B cell (primary cell): ENCODE data around the gene CACNA2D1. TPM values are rescaled to one million over a fixed set of nuclear protein-coding genes. Genes with fewer than 3 reads are reported as not detected.

Source experiments
- ATAC-seq: fragments of 200-7000 bp; cut with Tn5 transposase; one replicate; pipeline ENCODE4 v1.10.0; 2021; ENCODE audit warnings: low read depth, mild to moderate bottlenecking, moderate number of reproducible peaks, moderate library complexity
- CTCF ChIA-PET: fragments of 350-600 bp; sonication (Branson Sonifier 250); formaldehyde crosslinking; loops from one replicate; lab custom pipeline; 2021; ENCODE audit warnings: antibody characterized with exemption, inconsistent platforms; lab: Charles Lee
- POLR2A ChIA-PET: fragments of 350-600 bp; sonication (Branson Sonifier 250); formaldehyde crosslinking; loops from one replicate; lab custom pipeline; 2021; ENCODE audit warnings: antibody characterized with exemption; lab: Charles Lee
- DNase-seq: peaks from one replicate; pipeline ENCODE4 v3.0.0; 2013
- H2AFZ ChIP-seq: 2 replicates; pipeline ENCODE4 v1.6.1; 2012; ENCODE audit warnings: mild to moderate bottlenecking, low read depth, low read length; ENCODE audit not compliant: insufficient read depth, poor library complexity, severe bottlenecking
- H3K27ac ChIP-seq, 2 donors: 1 replicate in 1 of 2; 2 replicates in 1 of 2; pipeline ENCODE4 v1.5.1; 2012 to 2013; ENCODE audit warnings: low read length in 2 of 2, mild to moderate bottlenecking in 2 of 2, moderate library complexity in 1 of 2
- H3K27me3 ChIP-seq, 4 experiments: fragments of 200-600 bp in 1 of 4; sonication (generic) in 1 of 4; replicated peaks in 1 of 4; 1 replicate in 2 of 4; 2 replicates in 2 of 4; pipeline versions ENCODE4 v1.6.1 to v1.7.0; 2013 to 2016; ENCODE audit warnings: low read length in 3 of 4, mild to moderate bottlenecking in 2 of 4, mixed read lengths in 1 of 4, moderate library complexity in 1 of 4; ENCODE audit not compliant: insufficient read depth in 4 of 4, control insufficient read depth in 3 of 4; ENCODE audit errors: control extremely low read depth in 1 of 4
- H3K36me3 ChIP-seq, 2 experiments: replicated peaks in 1 of 2; 1 replicate in 1 of 2; 2 replicates in 1 of 2; pipeline versions ENCODE4 v1.6.1 to v1.7.1; 2013; ENCODE audit warnings: low read length in 1 of 2; ENCODE audit not compliant: insufficient read depth in 2 of 2, control insufficient read depth in 1 of 2; ENCODE audit errors: control extremely low read depth in 1 of 2, extremely low read depth in 1 of 2
- H3K4me1 ChIP-seq, 2 donors: fragments of 200-600 bp in 1 of 2; sonication (generic) in 1 of 2; 1 replicate in 1 of 2; 2 replicates in 1 of 2; pipeline versions ENCODE4 v1.5.1 to v1.6.1; 2013 to 2017; ENCODE audit warnings: low read length in 2 of 2; ENCODE audit not compliant: control insufficient read depth in 2 of 2, insufficient read depth in 2 of 2
- H3K4me2 ChIP-seq: replicated peaks from 2 replicates; pipeline ENCODE3; 2012; ENCODE audit warnings: mild to moderate bottlenecking, low read depth, low read length; ENCODE audit not compliant: poor library complexity, severe bottlenecking
- H3K4me3 ChIP-seq, 5 experiments: fragments of 200-600 bp in 1 of 5; sonication (generic) in 1 of 5; 1 replicate in 3 of 5; 2 replicates in 2 of 5; pipeline versions ENCODE4 v1.5.1 to v1.7.0; 2011 to 2016; ENCODE audit warnings: low read length in 4 of 5, mild to moderate bottlenecking in 4 of 5, low read depth in 2 of 5, control low read depth in 1 of 5, moderate library complexity in 1 of 5; ENCODE audit not compliant: insufficient read depth in 1 of 5; ENCODE audit errors: control extremely low read depth in 1 of 5, extremely low read depth in 1 of 5
- H3K79me2 ChIP-seq: fragments of 200-600 bp; sonication (generic); one replicate; pipeline ENCODE4 v1.6.0; 2016; ENCODE audit warnings: low read length; ENCODE audit not compliant: control insufficient read depth, insufficient read depth
- H3K9ac ChIP-seq: fragments of 200-600 bp; sonication (generic); 2 replicates; pipeline ENCODE4 v1.6.1; 2017; ENCODE audit warnings: mild to moderate bottlenecking, low read length, moderate library complexity
- H3K9me3 ChIP-seq, 3 donors: one replicate each; pipeline versions ENCODE4 v1.6.1 to v1.7.1; 2013; ENCODE audit warnings: low read length in 2 of 3; ENCODE audit not compliant: control insufficient read depth in 2 of 3, insufficient read depth in 1 of 3; ENCODE audit errors: control extremely low read depth in 1 of 3
- H4K20me1 ChIP-seq: 2 replicates; pipeline ENCODE4 v1.6.0; 2012; ENCODE audit warnings: mild to moderate bottlenecking, low read length; ENCODE audit not compliant: insufficient read depth, control insufficient read depth, poor library complexity, severe bottlenecking
- H3K27ac Mint-ChIP-seq: one replicate; pipeline ENCODE4 v1.8.0; 2021; ENCODE audit warnings: mixed read lengths
- H3K27me3 Mint-ChIP-seq: one replicate; pipeline ENCODE4 v1.8.0; 2021; ENCODE audit warnings: mixed read lengths
- H3K4me1 Mint-ChIP-seq: one replicate; pipeline ENCODE4 v1.8.0; 2021; ENCODE audit warnings: mixed read lengths
- H3K4me3 Mint-ChIP-seq: one replicate; pipeline ENCODE4 v1.8.0; 2021; ENCODE audit warnings: mixed read lengths
- H3K9me3 Mint-ChIP-seq: one replicate; pipeline ENCODE4 v1.8.0; 2022; ENCODE audit warnings: mixed read lengths; ENCODE audit not compliant: insufficient read depth
- CTCF ChIP-seq: fragments of 200-600 bp; IDR thresholded peaks from one replicate; pipeline ENCODE4 v1.8.0; 2022; ENCODE audit warnings: antibody characterized with exemption, mild to moderate bottlenecking
- EZH2 ChIP-seq: IDR thresholded peaks from 2 replicates; pipeline ENCODE4 v1.6.1; 2012; ENCODE audit warnings: borderline replicate concordance, low read depth, mild to moderate bottlenecking, moderate library complexity, low read length; ENCODE audit not compliant: insufficient read depth, poor library complexity, severe bottlenecking
- WGBS: methylation state at CpG from one replicate; pipeline ENCODE4 v1.1.5; 2013; ENCODE audit warnings: missing lambda C conversion rate; ENCODE audit not compliant: insufficient coverage; 5-methylcytosine and 5-hydroxymethylcytosine counted together
- intact Hi-C: fragments of 100-400 bp; cut with micrococcal nuclease; formaldehyde crosslinking; loops from one replicate; pipeline ENCODE4 v1.10.0; 2022
- polyA plus RNA-seq: library from polyadenylated mRNA; depleted of rRNA; stranded (reverse); fragments of >200 nt; gene quantifications from 2 replicates; pipeline ENCODE4 v1.2.3, GENCODE V29; 2012
- total RNA-seq, 2 donors: library from RNA; stranded (reverse); fragments of 120-200 nt in 1 of 2; gene quantifications; 1 replicate in 1 of 2; 2 replicates in 1 of 2; pipeline versions ENCODE4 v1.2.3 to v1.2.4, GENCODE V29; 2013 to 2022

Gene CACNA2D1
- total and polyA plus RNA-seq, 2 donors (not counting 1 experiment from before 2014, with no cell fraction given): not detected

DNA sequence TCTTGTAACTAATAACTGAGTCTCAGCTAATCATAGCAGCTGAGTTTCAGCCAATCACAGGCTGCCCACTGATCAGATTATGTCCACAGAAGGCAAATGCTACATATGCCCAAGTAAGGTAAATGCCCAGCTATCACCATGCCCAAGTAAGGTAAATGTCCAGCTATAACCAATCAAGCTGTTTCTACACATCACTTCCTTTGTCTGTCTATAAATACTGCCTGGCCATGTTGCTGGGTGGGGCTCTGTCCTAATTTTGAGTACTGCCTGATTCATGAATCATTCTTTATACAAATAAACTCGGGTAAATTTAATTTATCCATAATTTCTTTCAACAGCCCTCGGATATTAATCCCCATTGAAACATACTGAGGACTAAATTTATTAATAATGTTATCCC, 312.4 kb downstream of the CACNA2D1 start:
- Histone ChIP-seq H3K4me2 (no peak overlapping the region), H3K27me3 (no peaks in the 10 kb centered on the region), H2AFZ (no peak overlapping the region), H3K36me3 (no peaks in the 10 kb centered on the region), H3K27ac (no peak overlapping the region), H3K4me1 (no peaks in the 10 kb centered on the region), H3K9me3 (no peaks in the 10 kb centered on the region), H4K20me1 (no peaks in the 10 kb centered on the region), H3K9ac (no peak overlapping the region), H3K4me3 (no peak overlapping the region), H3K79me2 (no peaks in the 10 kb centered on the region)
- H3K4me1 Mint-ChIP-seq: no peaks in the 10 kb centered on the region
- no peaks in the 10 kb centered on the region for H3K9me3 Mint-ChIP-seq
- ChIA-PET POLR2A (no interaction called here), CTCF (no interaction called here)
- intact Hi-C loops: no loop called here
- DNase-seq (no peak), ATAC-seq (no peak)
- no peaks in the 10 kb centered on the region for H3K27me3 Mint-ChIP-seq
- no peak overlapping the region for H3K27ac Mint-ChIP-seq
- H3K4me3 Mint-ChIP-seq: no peak overlapping the region
- no CpG with 5 or more reads among the region's 2 CpGs for WGBS
- TF ChIP-seq EZH2 (no peak), CTCF (no peak)

DNA sequence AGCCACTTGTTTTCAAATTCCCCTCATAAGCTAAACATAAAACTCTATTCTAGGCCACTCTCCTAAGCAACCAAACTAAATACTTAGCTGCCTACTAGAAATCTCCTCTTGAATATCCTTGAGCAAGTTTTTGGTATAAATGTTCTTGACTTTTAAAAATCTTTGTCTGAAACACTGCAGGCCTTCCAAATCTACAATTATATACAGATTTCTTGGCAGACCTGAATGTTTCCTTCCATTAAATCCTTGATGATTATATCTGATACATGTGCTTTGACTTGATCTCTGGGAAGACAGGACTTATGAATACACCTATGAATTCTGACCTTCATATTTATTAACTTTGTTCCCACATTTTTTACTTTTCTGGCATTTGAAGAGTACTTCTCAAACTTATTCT, 314.5 kb downstream of the CACNA2D1 start:
- Histone ChIP-seq H3K36me3 (no peaks in the 10 kb centered on the region), H2AFZ (no peak overlapping the region), H4K20me1 (no peaks in the 10 kb centered on the region), H3K9ac (no peak overlapping the region), H3K79me2 (no peaks in the 10 kb centered on the region), H3K4me2 (no peak overlapping the region), H3K4me3 (no peak overlapping the region), H3K27me3 (no peaks in the 10 kb centered on the region), H3K27ac (no peak overlapping the region), H3K9me3 (peaks cover 0 to 4% (median 0%) of the 10 kb centered on the region in 3 donors), H3K4me1 (no peaks in the 10 kb centered on the region)
- TF ChIP-seq CTCF (no peak), EZH2 (no peak)
- H3K27ac Mint-ChIP-seq: no peak overlapping the region
- ATAC-seq (no peak), DNase-seq (no peak)
- H3K4me3 Mint-ChIP-seq: no peak overlapping the region
- CTCF ChIA-PET: no interaction called here
- no peaks in the 10 kb centered on the region for H3K9me3 Mint-ChIP-seq
- no peaks in the 10 kb centered on the region for H3K27me3 Mint-ChIP-seq
- intact Hi-C loops: no loop called here
- no peaks in the 10 kb centered on the region for H3K4me1 Mint-ChIP-seq
- POLR2A ChIA-PET: no interaction called here
